ENCODE data around the gene C17orf100. TPM values are rescaled to one million over a fixed set of nuclear protein-coding genes. Genes with fewer than 3 reads are reported as not detected.

Gene C17orf100
- total and polyA plus RNA-seq, 10 of the 15 experiments (the other 5 are each of a cell fraction or from before 2014, with no cell fraction given), result 0.84 to 4.7 (median 1.8) TPM

DNA sequence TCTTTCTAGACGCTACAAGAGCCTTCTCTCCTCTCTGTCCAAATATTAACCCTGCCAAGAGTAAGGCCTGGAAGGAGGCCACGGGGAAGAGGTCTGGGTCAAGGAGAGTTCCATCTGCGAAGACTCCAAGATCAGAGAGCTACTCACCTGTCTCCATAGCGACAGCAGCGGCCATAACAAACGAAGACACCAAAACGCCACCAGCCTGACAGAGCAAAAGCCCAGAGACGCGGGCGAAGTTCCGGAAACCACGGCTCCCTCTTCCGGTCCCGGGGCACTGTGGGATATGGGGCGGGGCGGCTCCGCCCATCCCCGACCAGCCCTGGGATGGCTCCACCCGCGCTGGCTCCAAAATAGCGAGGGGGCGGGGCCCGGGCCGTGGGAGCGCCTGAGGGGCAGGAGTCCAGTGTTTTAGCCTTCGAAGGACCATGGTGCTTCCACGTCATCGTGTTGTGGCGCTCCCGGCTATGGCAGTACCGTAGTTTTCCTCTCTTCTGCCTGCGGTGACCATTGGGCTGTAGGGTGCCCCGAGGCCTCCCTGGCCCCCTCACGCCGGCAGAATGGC, at the start of gene C17orf100, which contains the start of gene MED31 (continued):
- TF ChIP-seq, protein P1, sequence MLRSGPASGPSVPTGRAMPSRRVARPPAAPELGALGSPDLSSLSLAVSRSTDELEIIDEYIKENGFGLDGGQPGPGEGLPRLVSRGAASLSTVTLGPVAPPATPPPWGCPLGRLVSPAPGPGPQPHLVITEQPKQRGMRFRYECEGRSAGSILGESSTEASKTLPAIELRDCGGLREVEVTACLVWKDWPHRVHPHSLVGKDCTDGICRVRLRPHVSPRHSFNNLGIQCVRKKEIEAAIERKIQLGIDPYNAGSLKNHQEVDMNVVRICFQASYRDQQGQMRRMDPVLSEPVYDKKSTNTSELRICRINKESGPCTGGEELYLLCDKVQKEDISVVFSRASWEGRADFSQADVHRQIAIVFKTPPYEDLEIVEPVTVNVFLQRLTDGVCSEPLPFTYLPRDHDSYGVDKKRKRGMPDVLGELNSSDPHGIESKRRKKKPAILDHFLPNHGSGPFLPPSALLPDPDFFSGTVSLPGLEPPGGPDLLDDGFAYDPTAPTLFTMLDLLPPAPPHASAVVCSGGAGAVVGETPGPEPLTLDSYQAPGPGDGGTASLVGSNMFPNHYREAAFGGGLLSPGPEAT (IDR thresholded peaks at IDR 0.05; ENCODE audit: low read depth), result peak; percentile 62
- TF ChIP-seq SREBF1 (IDR thresholded peaks at IDR 0.05; ENCODE audit: low read length) (no peak), SMAD1 (IDR thresholded peaks at IDR 0.05; ENCODE audit: low read depth, partially characterized antibody) (no peak), CBX5 (IDR thresholded peaks at IDR 0.05; ENCODE audit: low read depth) (no peak), DPF2 (IDR thresholded peaks at IDR 0.05) (0 out of 2 replicates have a peak, but pooled peaks have one; percentile 20), RAD51 (IDR thresholded peaks at IDR 0.05) (no peak), POLR2AphosphoS5 (IDR thresholded peaks at IDR 0.05; ENCODE audit: low read length) (peak; percentile 81), ATF7 (IDR thresholded peaks at IDR 0.05; ENCODE audit: low read depth) (no peak), BACH1 (IDR thresholded peaks at IDR 0.05; ENCODE audit: borderline replicate concordance) (peak; percentile 20; the same call in 1 of the 2 replicates), SIN3A (IDR thresholded peaks at IDR 0.05; ENCODE audit: low read depth, low read length) (peak; percentile 81; the same call in 1 of the 2 replicates), GABPA (IDR thresholded peaks at IDR 0.05; ENCODE audit: low read depth) (peak; percentile 91), ESRRA (IDR thresholded peaks at IDR 0.05; ENCODE audit: low read length) (no peak), GATAD2B (conservative IDR thresholded peaks at IDR 0.05; ENCODE audit: low read depth) (0 out of 2 replicates have a peak, but pooled peaks have one; percentile 64), SP1 (IDR thresholded peaks at IDR 0.05; ENCODE audit: low read depth, low read length) (peak; percentile 72)
- TF ChIP-seq, protein P2, sequence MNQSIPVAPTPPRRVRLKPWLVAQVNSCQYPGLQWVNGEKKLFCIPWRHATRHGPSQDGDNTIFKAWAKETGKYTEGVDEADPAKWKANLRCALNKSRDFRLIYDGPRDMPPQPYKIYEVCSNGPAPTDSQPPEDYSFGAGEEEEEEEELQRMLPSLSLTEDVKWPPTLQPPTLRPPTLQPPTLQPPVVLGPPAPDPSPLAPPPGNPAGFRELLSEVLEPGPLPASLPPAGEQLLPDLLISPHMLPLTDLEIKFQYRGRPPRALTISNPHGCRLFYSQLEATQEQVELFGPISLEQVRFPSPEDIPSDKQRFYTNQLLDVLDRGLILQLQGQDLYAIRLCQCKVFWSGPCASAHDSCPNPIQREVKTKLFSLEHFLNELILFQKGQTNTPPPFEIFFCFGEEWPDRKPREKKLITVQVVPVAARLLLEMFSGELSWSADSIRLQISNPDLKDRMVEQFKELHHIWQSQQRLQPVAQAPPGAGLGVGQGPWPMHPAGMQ (IDR thresholded peaks at IDR 0.05; ENCODE audit: borderline replicate concordance), result no peak
- TF ChIP-seq, protein P3, sequence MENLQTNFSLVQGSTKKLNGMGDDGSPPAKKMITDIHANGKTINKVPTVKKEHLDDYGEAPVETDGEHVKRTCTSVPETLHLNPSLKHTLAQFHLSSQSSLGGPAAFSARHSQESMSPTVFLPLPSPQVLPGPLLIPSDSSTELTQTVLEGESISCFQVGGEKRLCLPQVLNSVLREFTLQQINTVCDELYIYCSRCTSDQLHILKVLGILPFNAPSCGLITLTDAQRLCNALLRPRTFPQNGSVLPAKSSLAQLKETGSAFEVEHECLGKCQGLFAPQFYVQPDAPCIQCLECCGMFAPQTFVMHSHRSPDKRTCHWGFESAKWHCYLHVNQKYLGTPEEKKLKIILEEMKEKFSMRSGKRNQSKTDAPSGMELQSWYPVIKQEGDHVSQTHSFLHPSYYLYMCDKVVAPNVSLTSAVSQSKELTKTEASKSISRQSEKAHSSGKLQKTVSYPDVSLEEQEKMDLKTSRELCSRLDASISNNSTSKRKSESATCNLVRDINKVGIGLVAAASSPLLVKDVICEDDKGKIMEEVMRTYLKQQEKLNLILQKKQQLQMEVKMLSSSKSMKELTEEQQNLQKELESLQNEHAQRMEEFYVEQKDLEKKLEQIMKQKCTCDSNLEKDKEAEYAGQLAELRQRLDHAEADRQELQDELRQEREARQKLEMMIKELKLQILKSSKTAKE (IDR thresholded peaks at IDR 0.05; ENCODE audit: low read depth, poor library complexity, severe bottlenecking), result no peak
- TF ChIP-seq, protein P4, sequence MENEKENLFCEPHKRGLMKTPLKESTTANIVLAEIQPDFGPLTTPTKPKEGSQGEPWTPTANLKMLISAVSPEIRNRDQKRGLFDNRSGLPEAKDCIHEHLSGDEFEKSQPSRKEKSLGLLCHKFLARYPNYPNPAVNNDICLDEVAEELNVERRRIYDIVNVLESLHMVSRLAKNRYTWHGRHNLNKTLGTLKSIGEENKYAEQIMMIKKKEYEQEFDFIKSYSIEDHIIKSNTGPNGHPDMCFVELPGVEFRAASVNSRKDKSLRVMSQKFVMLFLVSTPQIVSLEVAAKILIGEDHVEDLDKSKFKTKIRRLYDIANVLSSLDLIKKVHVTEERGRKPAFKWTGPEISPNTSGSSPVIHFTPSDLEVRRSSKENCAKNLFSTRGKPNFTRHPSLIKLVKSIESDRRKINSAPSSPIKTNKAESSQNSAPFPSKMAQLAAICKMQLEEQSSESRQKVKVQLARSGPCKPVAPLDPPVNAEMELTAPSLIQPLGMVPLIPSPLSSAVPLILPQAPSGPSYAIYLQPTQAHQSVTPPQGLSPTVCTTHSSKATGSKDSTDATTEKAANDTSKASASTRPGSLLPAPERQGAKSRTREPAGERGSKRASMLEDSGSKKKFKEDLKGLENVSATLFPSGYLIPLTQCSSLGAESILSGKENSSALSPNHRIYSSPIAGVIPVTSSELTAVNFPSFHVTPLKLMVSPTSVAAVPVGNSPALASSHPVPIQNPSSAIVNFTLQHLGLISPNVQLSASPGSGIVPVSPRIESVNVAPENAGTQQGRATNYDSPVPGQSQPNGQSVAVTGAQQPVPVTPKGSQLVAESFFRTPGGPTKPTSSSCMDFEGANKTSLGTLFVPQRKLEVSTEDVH (IDR thresholded peaks at IDR 0.05; ENCODE audit: low read depth, partially characterized antibody), result peak; percentile 33
- TF ChIP-seq, protein P5, sequence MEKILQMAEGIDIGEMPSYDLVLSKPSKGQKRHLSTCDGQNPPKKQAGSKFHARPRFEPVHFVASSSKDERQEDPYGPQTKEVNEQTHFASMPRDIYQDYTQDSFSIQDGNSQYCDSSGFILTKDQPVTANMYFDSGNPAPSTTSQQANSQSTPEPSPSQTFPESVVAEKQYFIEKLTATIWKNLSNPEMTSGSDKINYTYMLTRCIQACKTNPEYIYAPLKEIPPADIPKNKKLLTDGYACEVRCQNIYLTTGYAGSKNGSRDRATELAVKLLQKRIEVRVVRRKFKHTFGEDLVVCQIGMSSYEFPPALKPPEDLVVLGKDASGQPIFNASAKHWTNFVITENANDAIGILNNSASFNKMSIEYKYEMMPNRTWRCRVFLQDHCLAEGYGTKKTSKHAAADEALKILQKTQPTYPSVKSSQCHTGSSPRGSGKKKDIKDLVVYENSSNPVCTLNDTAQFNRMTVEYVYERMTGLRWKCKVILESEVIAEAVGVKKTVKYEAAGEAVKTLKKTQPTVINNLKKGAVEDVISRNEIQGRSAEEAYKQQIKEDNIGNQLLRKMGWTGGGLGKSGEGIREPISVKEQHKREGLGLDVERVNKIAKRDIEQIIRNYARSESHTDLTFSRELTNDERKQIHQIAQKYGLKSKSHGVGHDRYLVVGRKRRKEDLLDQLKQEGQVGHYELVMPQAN (conservative IDR thresholded peaks at IDR 0.05), result peak; percentile 88
- TF ChIP-seq, protein P6, sequence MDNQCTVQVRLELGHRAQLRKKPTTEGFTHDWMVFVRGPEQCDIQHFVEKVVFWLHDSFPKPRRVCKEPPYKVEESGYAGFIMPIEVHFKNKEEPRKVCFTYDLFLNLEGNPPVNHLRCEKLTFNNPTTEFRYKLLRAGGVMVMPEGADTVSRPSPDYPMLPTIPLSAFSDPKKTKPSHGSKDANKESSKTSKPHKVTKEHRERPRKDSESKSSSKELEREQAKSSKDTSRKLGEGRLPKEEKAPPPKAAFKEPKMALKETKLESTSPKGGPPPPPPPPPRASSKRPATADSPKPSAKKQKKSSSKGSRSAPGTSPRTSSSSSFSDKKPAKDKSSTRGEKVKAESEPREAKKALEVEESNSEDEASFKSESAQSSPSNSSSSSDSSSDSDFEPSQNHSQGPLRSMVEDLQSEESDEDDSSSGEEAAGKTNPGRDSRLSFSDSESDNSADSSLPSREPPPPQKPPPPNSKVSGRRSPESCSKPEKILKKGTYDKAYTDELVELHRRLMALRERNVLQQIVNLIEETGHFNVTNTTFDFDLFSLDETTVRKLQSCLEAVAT (IDR thresholded peaks at IDR 0.05), result 0 out of 2 replicates have a peak, but pooled peaks have one; percentile 53
